OCI-LY3 (cell line): ENCODE data around the gene GATAD2B.

Experiments
- EZH2phosphoT487 ChIP-seq: fragments of 200-600 bp; shearing (Covaris generic); IDR thresholded peaks from 2 replicates; pipeline ENCODE4 v1.6.1; 2018; ENCODE audit warnings: antibody characterized with exemption, mixed run types, low read depth
- TF ChIP-seq, protein P1 (sequence below): fragments of 200-600, 300-600 bp; sonication (generic); IDR thresholded peaks from 2 replicates; pipeline ENCODE4 v1.5.1; 2014; ENCODE audit warnings: antibody characterized with exemption, low read length, low read depth

DNA sequence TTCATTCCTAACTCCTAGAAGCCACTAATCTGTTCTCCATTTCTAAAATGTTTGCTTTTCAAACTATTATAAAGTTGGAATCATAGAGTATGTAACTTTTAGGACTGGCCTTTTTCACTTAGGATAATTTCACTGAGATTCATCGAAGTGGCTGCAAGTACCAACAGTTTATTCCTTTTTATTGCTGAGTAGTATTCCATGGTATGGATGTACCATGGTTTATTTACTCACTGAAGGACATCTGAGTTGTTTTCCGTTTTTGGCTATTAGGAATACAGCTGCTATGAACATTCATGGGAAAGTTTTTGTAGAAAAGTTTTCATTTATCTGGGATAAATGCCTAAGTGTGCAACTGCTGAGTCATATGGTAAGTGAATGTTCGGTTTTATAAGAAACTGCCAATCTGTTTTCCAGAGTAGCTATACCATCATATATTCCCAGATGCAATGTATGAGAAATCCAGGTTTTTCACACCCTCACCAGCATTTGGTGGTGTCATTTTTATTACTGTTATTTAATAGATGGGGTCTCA lies 81.2 kb downstream of the GATAD2B start:
- no peak for TF ChIP-seq EZH2phosphoT487
- TF ChIP-seq, protein P1, sequence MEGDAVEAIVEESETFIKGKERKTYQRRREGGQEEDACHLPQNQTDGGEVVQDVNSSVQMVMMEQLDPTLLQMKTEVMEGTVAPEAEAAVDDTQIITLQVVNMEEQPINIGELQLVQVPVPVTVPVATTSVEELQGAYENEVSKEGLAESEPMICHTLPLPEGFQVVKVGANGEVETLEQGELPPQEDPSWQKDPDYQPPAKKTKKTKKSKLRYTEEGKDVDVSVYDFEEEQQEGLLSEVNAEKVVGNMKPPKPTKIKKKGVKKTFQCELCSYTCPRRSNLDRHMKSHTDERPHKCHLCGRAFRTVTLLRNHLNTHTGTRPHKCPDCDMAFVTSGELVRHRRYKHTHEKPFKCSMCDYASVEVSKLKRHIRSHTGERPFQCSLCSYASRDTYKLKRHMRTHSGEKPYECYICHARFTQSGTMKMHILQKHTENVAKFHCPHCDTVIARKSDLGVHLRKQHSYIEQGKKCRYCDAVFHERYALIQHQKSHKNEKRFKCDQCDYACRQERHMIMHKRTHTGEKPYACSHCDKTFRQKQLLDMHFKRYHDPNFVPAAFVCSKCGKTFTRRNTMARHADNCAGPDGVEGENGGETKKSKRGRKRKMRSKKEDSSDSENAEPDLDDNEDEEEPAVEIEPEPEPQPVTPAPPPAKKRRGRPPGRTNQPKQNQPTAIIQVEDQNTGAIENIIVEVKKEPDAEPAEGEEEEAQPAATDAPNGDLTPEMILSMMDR: no peak
